ENCODE data around the gene HPCAL1.

DNA sequence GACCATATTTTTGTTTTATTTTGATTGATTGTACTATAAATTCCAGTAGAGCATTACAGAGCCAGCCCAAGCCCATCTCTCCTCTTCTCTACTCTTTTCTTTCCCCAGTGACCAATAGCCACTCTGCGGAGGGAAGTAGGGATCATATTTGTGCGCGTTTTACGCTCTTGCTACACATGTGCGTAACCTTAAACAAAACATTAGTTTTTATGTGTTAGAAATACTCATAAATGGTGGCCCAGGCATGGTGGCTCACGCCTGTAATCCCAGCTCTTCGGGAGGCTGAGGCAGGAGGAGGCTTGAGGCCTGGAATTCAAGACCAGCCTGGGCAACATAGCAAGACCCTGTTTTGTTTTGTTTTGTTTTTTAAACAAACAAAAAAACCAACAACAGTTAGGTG, 31.3 kb downstream of the HPCAL1 start:
- TF ChIP-seq, protein P1, sequence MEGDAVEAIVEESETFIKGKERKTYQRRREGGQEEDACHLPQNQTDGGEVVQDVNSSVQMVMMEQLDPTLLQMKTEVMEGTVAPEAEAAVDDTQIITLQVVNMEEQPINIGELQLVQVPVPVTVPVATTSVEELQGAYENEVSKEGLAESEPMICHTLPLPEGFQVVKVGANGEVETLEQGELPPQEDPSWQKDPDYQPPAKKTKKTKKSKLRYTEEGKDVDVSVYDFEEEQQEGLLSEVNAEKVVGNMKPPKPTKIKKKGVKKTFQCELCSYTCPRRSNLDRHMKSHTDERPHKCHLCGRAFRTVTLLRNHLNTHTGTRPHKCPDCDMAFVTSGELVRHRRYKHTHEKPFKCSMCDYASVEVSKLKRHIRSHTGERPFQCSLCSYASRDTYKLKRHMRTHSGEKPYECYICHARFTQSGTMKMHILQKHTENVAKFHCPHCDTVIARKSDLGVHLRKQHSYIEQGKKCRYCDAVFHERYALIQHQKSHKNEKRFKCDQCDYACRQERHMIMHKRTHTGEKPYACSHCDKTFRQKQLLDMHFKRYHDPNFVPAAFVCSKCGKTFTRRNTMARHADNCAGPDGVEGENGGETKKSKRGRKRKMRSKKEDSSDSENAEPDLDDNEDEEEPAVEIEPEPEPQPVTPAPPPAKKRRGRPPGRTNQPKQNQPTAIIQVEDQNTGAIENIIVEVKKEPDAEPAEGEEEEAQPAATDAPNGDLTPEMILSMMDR (IDR thresholded peaks at IDR 0.05) = no peak
- no peak for TF ChIP-seq EP300 (IDR thresholded peaks at IDR 0.05)
